Measurements from ENCODE around the gene MMP1.

MMP1 gene

GRCh38 chr11:102798012-102798746 lies at the start of gene MMP1:
TSS of gene MMP1 (minus strand) at chr11:102798160. CDS start at chr11:102798092, 68 bp downstream.
- FAIRE-seq, result peak; percentile 82
- no peak for DNase-seq (ENCODE audit: insufficient read length, low spot score)

- DNase-seq (ENCODE audit: insufficient read length, low spot score), result peak; percentile 24
- no peak for FAIRE-seq
These were observed 48.3 kb upstream of the MMP1 start for GRCh38 chr11:102846292-102846691.

- FAIRE-seq, result peak; percentile 92
- DNase-seq (ENCODE audit: insufficient read length, low spot score), result no peak
These were observed 45.5 kb upstream of the MMP1 start, which contains the start of gene MMP3 for GRCh38 chr11:102843489-102843888. TSS of gene MMP3 (minus strand) at chr11:102843609. CDS start at chr11:102843546, 63 bp downstream.

DNA sequence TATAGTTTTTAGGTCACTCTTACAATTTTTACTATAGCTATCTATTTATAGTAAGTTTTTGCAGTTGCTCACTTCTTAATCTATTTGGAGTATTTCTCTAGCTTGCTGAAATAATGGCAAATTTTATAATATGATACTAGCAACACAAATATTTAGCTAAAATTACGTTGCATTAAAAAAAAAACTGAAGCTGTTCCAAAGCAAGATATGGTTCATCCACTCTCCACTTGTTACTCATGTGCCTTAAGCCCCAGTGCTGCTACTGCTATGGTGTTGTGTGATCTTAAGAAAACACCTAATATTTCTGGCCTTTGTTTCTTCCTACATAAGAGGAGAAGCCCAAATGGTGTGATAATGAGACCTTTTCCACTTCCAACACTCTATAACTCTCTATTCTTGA lies 45.0 kb upstream of the MMP1 start:
- FAIRE-seq (no peak), DNase-seq (ENCODE audit: insufficient read length, low spot score) (no peak)

GRCh38 chr11:102840018-102840417 lies 42.1 kb upstream of the MMP1 start:
- DNase-seq (ENCODE audit: insufficient read length, low spot score) (no peak), FAIRE-seq (no peak)

DNA sequence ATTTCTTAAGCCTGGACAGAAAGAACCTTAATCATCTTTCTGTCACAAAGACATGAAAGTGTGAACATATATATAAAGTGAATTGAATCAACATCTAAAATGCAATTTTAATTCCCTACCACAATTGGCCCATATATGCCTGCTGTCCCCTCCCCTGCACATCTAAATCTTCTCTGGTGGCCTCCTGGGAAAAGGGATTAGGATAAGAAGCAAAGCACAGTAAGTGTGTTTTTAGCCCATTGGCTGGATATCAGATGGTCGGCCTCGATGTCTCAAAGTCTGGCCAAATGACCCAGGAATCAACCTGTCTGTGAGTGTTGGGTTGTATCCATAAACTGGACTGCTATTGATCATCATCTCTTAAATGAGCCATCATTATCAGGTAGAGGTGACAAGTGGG lies 39.7 kb upstream of the MMP1 start:
- no peak for FAIRE-seq
- DNase-seq (ENCODE audit: insufficient read length, low spot score), result no peak

GRCh38 chr11:102837156-102837555 lies 39.2 kb upstream of the MMP1 start:
- DNase-seq (ENCODE audit: insufficient read length, low spot score), result no peak

GRCh38 chr11:102836290-102836875 lies 38.4 kb upstream of the MMP1 start:
- DNase-seq (ENCODE audit: insufficient read length, low spot score) (no peak), FAIRE-seq (peak; percentile 59)

More at GRCh38 chr11:102837156-102837555, 39.2 kb upstream of the MMP1 start:
- no peak for FAIRE-seq

- no peak for DNase-seq (ENCODE audit: insufficient read length, low spot score)
- FAIRE-seq, result no peak
These were observed 35.8 kb upstream of the MMP1 start for GRCh38 chr11:102833731-102834130.

DNA sequence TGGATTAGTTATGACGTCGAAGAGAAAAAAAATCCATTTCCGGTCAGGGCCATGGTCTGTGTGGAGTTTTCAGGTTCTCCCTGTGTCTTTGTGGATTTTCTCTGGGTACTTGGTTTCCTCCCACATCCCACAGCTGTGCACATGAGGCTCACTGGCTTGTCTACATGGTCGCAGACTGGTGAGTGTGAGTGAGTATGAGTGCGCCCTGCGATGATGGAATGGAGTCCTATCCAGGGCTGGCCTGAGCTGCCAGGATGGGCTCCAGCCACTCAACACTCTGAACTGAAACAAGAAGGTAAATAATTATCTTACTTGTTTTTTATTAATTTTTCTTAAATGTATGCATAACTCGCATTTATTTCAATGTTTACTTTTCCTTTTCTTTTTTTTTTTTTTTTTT lies 34.7 kb upstream of the MMP1 start:
- DNase-seq (ENCODE audit: insufficient read length, low spot score) (no peak), FAIRE-seq (peak; percentile 62)

- no peak for FAIRE-seq
- no peak for DNase-seq (ENCODE audit: insufficient read length, low spot score)
These were observed 33.8 kb upstream of the MMP1 start for GRCh38 chr11:102831489-102832440.

- DNase-seq (ENCODE audit: insufficient read length, low spot score) (no peak), FAIRE-seq (no peak)
These were observed 33.1 kb upstream of the MMP1 start for GRCh38 chr11:102831128-102831488.

DNA sequence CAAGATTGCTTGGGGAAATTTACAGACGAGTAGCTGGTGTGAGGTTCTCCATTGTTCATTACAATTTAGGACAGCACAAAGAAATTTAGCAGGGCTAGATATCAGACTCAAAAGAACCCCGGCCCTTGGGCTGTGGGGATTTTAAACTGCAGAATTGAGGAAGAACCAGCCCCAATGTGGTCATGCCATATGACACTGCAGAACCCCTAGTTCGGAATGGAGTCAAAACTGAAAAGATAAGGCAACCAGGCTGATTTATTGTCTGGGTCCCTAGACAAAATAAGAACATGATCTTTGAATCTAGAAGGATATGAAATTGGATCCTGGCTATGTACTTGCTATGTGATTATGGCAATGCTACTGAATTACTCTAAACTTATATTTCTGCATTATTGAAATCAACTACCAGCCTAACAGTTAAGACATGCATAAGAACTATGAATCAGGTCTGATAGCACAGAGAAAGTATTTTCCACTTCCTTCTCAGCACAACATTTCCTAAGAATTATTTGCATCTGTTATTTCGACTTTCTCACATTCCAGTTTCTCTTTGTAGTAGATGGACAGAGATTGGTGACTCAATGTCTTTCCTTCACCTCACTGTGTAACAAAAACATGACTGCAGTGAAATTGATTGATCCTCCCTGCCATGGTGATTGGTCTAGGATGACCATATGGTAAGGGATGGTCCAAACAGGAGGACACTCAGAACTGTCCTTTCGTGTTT lies 32.2 kb upstream of the MMP1 start:
- DNase-seq (ENCODE audit: insufficient read length, low spot score), result no peak
- FAIRE-seq, result peak; percentile 87

- peak; percentile 82 for FAIRE-seq
- no peak for DNase-seq (ENCODE audit: insufficient read length, low spot score)
These were observed 31.5 kb upstream of the MMP1 start for GRCh38 chr11:102829316-102830000.

DNA sequence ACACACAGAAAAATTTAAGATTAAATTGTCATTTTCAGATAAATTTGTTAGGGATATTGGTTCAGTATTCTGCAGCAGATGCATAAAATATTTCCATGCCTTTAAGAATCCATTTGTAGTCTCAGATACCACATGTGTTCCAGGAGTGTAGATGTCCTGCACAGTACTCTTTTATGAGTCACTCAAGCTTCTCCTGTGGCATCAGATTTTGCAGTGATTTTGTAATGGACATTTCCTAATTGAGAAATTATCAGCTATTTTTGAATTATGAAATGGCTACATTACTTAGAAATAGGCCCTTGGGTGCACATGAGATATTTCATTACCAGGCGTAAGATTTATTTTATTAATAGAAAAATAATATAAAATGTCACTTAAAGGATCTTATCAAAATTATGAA lies 26.6 kb upstream of the MMP1 start:
- FAIRE-seq (no peak), DNase-seq (ENCODE audit: insufficient read length, low spot score) (no peak)

- FAIRE-seq (no peak), DNase-seq (ENCODE audit: insufficient read length, low spot score) (no peak)
These were observed 21.5 kb upstream of the MMP1 start for GRCh38 chr11:102819491-102819890.

DNA sequence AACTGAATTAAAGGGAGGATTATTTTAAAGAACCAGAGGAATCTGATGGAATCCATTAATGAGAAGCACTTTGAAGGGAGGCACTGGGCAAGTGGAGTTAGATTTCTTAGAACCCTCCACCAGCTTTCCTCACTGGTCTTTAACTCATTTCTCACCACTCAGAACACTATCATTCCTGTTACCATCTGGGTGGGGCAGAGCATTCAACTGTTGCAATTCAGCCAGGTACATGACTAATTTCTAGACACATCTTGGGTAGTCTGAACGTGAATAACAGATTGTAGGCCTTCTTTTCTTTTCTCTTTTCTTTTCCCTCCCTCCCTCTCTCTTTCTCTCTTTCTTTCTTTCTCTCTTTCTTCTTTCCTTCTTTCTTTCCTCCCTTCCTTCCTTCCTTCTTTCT lies 15.5 kb upstream of the MMP1 start:
- no peak for DNase-seq (ENCODE audit: insufficient read length, low spot score)
- FAIRE-seq, result no peak

DNA sequence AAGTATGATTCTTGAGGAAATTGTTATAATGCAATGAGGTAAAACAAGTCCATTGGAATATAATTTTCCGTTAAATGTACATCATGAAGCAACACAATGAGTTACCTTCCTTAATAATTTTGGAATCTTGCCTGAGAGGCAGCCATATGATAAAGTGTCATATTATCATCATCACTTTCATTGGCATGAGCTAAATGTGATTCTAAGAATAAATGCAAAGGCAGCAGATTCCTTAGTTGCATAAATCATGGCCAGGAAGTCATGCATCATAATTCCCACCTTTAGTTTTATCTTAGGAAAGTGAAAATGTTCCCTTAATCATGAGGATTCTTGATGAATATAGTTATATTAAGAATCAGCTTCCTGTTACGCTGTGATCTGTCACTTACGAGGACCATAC lies 14.2 kb upstream of the MMP1 start:
- DNase-seq (ENCODE audit: insufficient read length, low spot score) (no peak), FAIRE-seq (no peak)

GRCh38 chr11:102810950-102811660 lies 13.1 kb upstream of the MMP1 start:
- FAIRE-seq (peak; percentile 94), DNase-seq (ENCODE audit: insufficient read length, low spot score) (peak; percentile 56)

Measured in HTR-8/SVneo (cell line).